Lower leg skin (tissue), 3 donors: ENCODE data around the gene FXYD1.

Source experiments
- POLR2A ChIP-seq, 2 donors: fragments of 450-650 bp; IDR thresholded peaks; one replicate each; pipeline ENCODE4 v1.6.1; 2016 to 2017; ENCODE audit warnings: antibody characterized with exemption in 2 of 2, mild to moderate bottlenecking in 1 of 2, moderate library complexity in 1 of 2
- TF ChIP-seq, protein P1 (sequence below), 3 donors: fragments of 450-650 bp; IDR thresholded peaks; one replicate each; pipeline ENCODE4 v1.5.1; 2016; ENCODE audit warnings: antibody characterized with exemption in 3 of 3, mild to moderate bottlenecking in 3 of 3, moderate library complexity in 2 of 3

GRCh38 chr19:35098413-35099049 lies 40.1 kb upstream of the FXYD1 start:
- TF ChIP-seq, protein P1, sequence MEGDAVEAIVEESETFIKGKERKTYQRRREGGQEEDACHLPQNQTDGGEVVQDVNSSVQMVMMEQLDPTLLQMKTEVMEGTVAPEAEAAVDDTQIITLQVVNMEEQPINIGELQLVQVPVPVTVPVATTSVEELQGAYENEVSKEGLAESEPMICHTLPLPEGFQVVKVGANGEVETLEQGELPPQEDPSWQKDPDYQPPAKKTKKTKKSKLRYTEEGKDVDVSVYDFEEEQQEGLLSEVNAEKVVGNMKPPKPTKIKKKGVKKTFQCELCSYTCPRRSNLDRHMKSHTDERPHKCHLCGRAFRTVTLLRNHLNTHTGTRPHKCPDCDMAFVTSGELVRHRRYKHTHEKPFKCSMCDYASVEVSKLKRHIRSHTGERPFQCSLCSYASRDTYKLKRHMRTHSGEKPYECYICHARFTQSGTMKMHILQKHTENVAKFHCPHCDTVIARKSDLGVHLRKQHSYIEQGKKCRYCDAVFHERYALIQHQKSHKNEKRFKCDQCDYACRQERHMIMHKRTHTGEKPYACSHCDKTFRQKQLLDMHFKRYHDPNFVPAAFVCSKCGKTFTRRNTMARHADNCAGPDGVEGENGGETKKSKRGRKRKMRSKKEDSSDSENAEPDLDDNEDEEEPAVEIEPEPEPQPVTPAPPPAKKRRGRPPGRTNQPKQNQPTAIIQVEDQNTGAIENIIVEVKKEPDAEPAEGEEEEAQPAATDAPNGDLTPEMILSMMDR (IDR thresholded peaks at IDR 0.05), result no peak
- TF ChIP-seq POLR2A (IDR thresholded peaks at IDR 0.05), result no peak
